Activated T-cell treated with anti-CD3 and anti-CD28 coated beads for 24 hours (primary cell): Measurements from ENCODE around the gene RNF31.
"Not testable (repeated sequence)": the region's sequence is repeated elsewhere in the genome, so short reads cannot be mapped to it uniquely, and the experiment has no call there.

Experiments used
- DNase-seq: peaks from one replicate; pipeline ENCODE4 v3.0.0-alpha.2; 2020; ENCODE audit warnings: low read depth

RNF31 gene

DNA sequence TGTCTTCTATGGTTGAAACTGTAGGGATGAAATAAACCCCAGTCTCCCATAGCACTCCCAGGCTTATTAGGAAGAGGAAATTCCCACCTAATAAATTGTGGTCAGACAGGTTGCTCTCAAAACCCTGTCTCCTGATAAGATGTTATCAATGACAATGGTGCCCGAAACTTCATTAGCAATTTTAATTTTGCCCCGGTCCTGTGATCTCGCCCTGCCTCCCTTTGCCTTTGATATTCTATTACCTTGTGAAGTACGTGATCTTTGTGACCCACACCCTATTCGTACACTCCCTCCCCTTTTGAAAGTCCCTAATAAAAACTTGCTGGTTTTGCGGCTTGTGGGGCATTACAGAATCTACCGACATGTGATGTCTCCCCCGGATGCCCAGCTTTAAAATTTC is 55.2 kb downstream of the RNF31 start:
- DNase-seq, result not testable (repeated sequence)

DNA sequence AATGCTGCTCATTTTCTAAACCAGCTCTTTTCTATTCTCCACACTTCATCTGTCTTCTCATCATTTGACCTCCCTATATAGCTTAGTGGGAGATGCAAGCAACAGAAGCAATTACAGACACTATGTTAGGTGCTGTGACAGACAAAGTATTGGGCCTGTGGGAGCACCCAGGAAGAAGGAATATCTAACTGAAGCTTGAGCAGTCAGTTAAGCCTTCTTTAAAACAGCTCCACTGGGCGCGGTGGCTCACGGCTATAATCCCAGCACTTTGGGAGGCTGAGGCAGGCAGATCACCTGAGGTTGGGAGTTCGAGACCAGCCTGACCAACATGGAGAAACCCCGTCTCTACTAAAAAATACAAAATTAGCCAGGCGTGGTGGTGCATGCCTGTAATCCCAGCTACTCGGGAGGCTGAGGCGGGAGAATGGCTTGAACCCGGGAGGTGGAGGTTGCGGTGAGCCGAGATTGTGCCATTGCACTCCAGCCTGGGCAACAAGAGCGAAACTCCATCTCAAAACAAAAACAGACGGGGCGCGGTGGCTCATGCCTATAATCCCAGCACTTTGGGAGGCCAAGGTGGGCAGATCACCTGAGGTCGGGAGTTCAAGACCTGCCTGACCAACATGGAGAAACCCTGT is 56.1 kb downstream of the RNF31 start:
- DNase-seq, result not testable (repeated sequence)

DNA sequence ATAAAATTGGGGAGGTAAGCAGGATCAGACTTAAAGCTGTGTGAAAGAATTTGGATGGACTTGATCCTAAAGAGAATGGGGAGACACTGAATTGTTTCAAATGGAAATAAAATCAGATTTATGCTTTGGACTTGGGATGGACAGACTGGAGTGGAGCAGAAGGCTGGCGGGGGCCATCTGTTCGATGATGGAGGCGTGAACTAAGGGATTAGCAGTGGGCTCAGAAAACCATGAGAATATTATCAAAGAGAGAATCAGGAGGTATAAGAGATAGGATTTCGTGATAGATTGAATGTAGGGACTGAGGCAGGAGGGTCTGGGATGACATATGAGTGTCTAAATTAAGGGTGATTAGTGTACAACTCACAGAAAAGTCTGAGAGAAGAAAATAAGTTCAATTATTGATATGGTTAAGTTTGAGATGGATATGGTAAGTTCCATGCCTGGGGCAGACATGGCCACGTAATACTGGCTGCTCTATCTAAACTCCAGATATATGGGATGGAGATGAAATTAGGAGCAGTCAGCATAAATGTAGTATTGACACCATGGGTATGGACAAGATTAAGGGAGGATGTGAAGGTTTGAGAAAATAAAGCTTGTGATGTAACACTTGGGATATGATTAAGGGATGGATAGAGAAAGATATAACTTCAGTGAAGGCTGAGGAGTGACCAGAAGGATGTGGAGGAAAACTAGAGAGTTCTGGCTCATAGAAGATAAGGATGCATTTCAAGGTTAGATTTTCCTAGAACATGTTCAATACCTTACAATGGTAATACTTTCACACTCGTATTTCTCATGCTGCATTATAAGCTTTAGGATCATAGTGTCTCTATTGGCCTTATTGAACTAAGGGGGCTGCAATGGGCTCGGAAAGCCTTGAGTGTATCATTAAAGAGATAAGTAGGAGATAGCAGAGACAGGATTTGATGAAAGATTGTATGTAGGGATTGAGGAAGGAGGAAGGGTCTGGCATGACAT is 57.2 kb downstream of the RNF31 start:
- no peak for DNase-seq

DNA sequence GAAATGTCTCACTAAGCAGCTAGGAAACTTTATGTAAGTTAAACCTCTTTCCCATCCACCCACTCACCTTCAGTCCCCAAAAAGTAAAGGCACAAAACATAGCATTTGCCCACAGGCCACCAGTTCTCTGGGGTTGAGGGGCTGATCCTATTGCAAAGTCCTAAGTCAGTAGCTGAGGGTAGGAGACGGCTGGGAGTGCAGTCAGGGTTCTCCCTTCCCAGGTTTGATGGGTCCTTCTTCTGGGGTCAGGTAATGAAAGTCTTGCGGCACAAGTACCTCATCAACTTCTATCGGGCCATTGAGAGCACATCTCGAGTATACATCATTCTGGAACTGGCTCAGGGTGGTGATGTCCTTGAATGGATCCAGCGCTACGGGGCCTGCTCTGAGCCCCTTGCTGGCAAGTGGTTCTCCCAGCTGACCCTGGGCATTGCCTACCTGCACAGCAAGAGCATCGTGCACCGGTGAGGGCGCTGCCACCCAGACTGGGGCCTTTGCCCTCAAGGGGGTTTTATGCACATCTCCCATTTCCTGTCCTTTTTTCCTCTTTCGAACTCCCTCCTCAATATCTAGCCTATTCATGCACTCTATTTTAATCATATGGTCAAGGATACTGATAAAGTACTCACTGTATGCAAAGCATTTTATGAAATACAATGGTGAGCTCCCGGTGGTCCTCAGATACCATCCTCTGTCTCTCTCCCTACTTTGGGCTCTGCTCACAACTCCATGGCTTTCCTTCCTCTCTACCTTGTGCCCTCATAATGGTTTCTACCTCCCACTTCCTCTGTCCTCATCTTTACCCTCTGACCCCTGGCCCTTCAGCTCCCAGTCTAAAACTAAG is 59.2 kb downstream of the RNF31 start:
- no peak for DNase-seq

DNA sequence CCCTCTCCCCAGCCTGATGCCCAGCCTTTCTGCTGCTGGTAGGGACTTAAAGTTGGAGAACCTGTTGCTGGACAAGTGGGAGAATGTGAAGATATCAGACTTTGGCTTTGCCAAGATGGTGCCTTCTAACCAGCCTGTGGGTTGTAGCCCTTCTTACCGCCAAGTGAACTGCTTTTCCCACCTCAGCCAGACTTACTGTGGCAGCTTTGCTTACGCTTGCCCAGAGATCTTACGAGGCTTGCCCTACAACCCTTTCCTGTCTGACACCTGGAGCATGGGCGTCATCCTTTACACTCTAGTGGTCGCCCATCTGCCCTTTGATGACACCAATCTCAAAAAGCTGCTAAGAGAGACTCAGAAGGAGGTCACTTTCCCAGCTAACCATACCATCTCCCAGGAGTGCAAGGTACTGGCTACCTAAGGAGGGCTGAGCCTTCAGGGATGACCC is 59.8 kb downstream of the RNF31 start:
- DNase-seq, result no peak

DNA sequence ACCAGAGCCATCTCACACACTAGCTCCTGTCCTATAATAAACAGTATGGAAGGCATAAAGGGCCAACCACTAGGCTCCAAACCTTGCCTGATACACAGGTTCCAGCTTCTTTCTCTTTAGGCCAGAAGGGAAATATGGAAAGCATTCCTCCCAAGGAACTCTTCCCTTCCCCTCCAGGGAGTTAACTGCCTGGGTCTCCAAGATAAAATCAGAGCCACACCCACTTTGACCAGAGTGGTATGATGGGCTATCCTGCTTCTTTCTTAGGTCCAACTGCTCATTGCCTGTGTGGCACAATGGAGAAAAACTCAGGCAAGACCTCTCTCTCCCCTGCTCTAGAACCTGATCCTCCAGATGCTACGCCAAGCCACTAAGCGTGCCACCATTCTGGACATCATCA is 60.3 kb downstream of the RNF31 start:
- no peak for DNase-seq
